Measurements from ENCODE around the gene SLC39A8.
"Not testable (repeated sequence)": the region's sequence is repeated elsewhere in the genome, so short reads cannot be mapped to it uniquely, and the experiment has no call there.

DNA sequence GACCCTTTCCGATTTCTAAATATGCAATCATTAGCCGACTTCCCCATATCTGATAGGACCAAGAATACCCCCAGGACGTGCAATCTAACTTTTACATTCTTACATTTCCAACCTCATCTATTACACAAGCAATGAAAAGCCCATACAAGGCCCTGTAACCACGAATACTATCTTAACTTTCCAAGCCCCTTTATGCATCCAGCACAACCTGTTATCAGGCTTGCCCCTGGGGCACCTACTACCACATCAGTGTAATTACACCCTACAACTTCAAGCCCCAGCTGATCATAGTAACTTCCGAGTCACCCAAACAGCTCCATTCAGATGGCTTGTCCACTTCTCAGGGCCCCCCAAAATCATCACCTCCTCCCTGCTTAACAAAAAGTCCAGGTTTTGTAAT lies 102.0 kb downstream of the SLC39A8 start:
- not testable (repeated sequence) for TF ChIP-seq POLR2A (IDR thresholded peaks at IDR 0.05; ENCODE audit: low read depth, low read length); TAF1 (IDR thresholded peaks at IDR 0.05; ENCODE audit: borderline replicate concordance, low read depth, low read length); POLR2AphosphoS5 (IDR thresholded peaks at IDR 0.05; ENCODE audit: low read depth, low read length)
